DMS79 (cell line): ENCODE data around the gene SIVA1.

Experiments
- DNase-seq: peaks from one replicate; lab custom pipeline; 2025; lab: John Stamatoyannopoulos, UW

Gene SIVA1

GRCh38 chr14:104784846-104785707 lies 32.1 kb downstream of the SIVA1 start:
- peak; percentile 83 for DNase-seq

GRCh38 chr14:104785708-104786080 lies 32.7 kb downstream of the SIVA1 start:
- DNase-seq, result no peak

- no peak for DNase-seq
Observed at GRCh38 chr14:104786091-104786586, 33.2 kb downstream of the SIVA1 start.

GRCh38 chr14:104786726-104787675 lies 34.1 kb downstream of the SIVA1 start:
- no peak for DNase-seq

GRCh38 chr14:104787736-104788135 lies 34.8 kb downstream of the SIVA1 start:
- DNase-seq, result no peak

- DNase-seq, result peak; percentile 97
Observed at GRCh38 chr14:104788161-104788818, 35.3 kb downstream of the SIVA1 start.

GRCh38 chr14:104788873-104789663 lies 36.1 kb downstream of the SIVA1 start:
- no peak for DNase-seq

- DNase-seq, result no peak
Observed at GRCh38 chr14:104789752-104790743, 37.1 kb downstream of the SIVA1 start.

GRCh38 chr14:104791425-104791824 lies 38.5 kb downstream of the SIVA1 start:
- DNase-seq, result no peak

- peak; percentile 52 for DNase-seq
Observed at GRCh38 chr14:104792101-104792884, 39.3 kb downstream of the SIVA1 start.

- no peak for DNase-seq
Observed at GRCh38 chr14:104792945-104793702, 40.2 kb downstream of the SIVA1 start.

- no peak for DNase-seq
Observed at GRCh38 chr14:104793703-104793959, 40.7 kb downstream of the SIVA1 start.

GRCh38 chr14:104794099-104794498 lies 41.2 kb downstream of the SIVA1 start:
- DNase-seq, result no peak

GRCh38 chr14:104794631-104794992 lies 41.7 kb downstream of the SIVA1 start:
- DNase-seq, result no peak

- no peak for DNase-seq
Observed at GRCh38 chr14:104794993-104795780, 42.2 kb downstream of the SIVA1 start, which contains the start of gene AKT1. AKT1 (minus strand) TSS chr14:104795748; CDS start chr14:104792643, 3,105 bp downstream.

GRCh38 chr14:104795781-104796686 lies 43.1 kb downstream of the SIVA1 start:
- DNase-seq, result no peak

- no peak for DNase-seq
Observed at GRCh38 chr14:104796687-104797081, 43.7 kb downstream of the SIVA1 start.
